HG03558 (cell line): Measurements from ENCODE around the gene CCDC167.
"Not testable (repeated sequence)": the region's sequence is repeated elsewhere in the genome, so short reads cannot be mapped to it uniquely, and the experiment has no call there.

Experiments used
- ATAC-seq: cut with Tn5 transposase; IDR thresholded peaks from one replicate; pipeline ENCODE4 v1.9.1; 2021; ENCODE audit warnings: moderate number of reproducible peaks; ENCODE audit not compliant: unreplicated experiment; ENCODE audit errors: extremely low read depth

The CCDC167 gene

GRCh38 chr6:37477656-37478435 lies 21.8 kb downstream of the CCDC167 start:
- no peak for ATAC-seq

DNA sequence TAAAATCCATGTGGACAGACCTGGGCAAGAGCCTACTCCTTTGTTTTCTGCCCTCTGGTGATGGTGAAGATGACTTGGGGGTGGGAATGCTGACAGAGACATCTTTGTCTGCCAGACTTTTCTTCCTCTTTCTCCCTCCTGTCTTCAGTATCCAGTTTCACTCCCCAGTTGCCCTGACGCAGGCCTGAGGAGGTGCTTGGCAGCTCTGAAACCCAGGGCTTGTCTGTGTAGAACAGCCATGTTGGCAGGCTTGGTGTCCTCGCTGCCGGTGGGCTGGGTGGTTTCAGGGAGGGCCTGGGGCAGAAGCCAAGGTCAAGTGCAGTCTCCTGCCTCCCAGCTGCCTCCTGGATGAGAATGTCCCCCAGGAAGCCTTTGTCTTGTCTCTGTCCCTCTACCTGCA lies 22.5 kb downstream of the CCDC167 start:
- no peak for ATAC-seq

- ATAC-seq = no peak
Measured at GRCh38 chr6:37474316-37474715, 25.4 kb downstream of the CCDC167 start.

- no peak for ATAC-seq
Measured at GRCh38 chr6:37473364-37474095, 26.2 kb downstream of the CCDC167 start.

GRCh38 chr6:37467718-37468117 lies 32.0 kb downstream of the CCDC167 start:
- no peak for ATAC-seq

GRCh38 chr6:37463110-37463509 lies 36.6 kb downstream of the CCDC167 start:
- ATAC-seq = no peak

DNA sequence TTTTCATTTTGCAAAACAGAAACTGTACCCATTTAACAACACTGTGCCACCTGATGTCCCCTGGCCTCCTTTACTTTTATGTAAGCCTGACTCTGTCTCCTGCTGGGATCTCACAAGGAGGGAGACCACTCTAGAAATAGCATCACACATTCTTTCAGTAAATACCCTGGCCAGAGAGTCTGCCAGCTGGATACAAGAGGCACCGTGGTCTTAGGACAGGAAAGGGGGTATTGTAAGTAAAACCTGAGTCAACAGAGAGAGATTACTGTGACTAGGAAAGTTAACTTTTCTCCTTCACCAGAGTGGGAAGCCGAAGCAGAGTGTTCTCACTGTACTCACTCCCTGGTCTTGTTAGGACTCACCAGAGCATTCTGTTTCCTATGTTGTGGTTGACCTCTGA lies 38.9 kb downstream of the CCDC167 start:
- ATAC-seq = no peak

DNA sequence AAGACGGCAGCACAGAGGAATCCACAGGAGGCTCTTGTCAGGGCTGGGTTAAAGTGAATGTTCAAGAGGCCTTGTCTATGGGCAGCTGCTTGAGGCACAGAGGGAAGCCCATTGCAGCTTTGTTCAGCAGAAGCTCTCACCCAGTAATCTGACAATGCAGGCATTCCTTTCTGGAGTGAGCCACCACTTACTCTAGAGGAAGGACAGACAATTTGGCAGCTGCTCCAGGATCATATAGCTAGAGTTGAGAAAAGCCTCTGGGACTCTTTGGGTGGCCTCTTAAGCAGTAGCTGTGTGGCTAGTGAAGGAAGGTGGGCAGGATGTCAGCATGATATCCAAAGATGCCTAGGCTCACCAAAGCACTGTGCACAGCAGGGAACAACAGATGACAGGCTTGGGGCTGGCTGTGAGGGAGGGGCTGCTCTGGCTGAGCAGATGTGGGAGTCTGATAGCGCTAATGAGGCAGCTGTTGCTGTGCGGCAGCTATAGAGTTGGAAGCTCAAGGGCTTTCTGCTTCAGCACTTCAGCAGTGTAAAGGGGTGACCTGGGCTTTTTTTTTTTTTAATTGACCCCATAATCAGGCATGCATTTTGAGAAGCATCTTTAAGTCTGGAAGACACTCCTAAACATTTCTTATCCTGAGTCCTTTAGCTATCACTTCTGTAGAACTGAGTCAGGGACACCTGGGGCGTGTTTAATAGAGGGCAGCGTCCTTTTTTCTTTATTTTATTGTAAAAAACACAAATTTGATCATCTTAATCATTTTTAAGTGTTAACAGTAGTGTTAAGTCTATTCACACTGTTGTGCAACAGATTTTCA lies 39.5 kb downstream of the CCDC167 start:
- ATAC-seq = no peak

GRCh38 chr6:37456816-37457560 lies 42.7 kb downstream of the CCDC167 start:
- ATAC-seq = no peak

DNA sequence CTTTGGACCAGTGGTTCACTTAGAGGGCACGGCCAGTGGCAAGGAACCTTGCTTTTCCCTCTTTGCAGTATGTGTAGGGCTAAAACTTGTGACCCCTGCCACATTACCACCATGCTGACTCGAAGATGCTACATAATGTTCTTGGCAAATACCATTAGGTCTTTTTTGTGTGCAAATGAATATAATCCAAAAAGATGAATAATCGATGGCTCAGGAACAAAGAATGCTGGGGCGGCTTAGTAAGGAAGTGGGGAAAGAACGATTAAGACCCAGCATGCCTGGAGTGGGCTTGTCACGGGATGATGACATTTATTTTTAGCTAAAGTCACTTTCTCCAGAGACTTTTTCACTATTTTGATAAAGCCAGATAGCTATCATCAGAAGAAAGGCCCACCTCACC lies 43.6 kb downstream of the CCDC167 start:
- no peak for ATAC-seq

DNA sequence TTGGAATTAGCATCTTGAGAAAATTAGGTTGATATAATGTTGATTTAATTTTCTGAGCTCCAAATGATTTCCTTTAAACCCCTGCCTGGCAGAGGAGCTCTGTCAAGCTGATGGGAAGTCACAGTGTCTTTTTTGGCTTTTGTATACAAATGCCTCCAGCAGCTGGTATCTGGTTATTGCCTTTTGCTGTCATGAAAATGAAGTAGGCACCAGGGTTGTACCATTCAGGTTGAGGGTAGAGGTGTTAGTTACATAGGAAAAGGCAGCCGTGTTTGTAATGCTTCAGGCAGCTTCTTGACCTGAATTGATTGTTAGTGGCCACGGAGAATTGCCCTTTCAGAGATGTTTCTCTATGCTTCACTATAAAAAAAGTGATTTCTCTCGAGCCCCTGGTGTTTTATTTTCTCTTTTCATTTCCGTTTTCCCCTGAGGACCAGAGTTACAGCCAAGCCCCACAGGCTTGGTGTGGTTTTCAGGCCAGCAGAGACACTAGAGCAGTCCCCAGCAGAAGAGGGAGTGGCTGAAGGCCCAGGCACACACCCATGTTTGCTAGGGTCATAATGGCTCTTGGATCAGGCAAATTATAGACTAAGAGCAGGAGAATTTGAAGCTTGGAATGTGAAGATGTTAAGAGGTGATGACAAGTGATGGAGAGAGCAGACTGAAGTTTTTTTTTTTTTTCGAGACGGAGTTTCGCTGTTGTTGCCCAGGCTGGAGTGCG lies 45.1 kb downstream of the CCDC167 start:
- no peak for ATAC-seq

DNA sequence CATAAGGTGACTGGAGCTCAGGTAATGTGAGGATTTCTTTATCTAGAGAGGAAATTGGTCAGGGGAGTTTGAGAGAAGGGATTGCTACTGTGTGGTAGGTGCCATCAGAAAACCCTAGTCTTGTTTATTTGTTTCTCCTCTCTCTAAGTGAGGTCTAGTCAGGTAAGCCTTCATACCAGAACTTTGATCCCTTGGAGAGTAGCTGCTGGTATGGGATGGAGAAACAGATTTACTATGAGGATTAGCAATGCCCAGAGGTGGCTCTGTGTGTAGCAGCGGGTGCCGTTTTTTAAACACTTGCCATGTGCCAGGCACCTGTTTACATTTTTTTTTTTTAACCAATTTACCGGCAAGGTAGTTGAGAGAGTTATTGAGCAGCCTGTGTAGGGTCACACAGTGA lies 47.2 kb downstream of the CCDC167 start:
- no peak for ATAC-seq

GRCh38 chr6:37451441-37452193 lies 48.1 kb downstream of the CCDC167 start:
- no peak for ATAC-seq

- ATAC-seq = no peak
Measured at GRCh38 chr6:37449984-37450383, 49.7 kb downstream of the CCDC167 start.

GRCh38 chr6:37443216-37443542 lies 56.5 kb downstream of the CCDC167 start:
- ATAC-seq = not testable (repeated sequence)

GRCh38 chr6:37442416-37443215 lies 57.1 kb downstream of the CCDC167 start:
- no peak for ATAC-seq

GRCh38 chr6:37441651-37442050 lies 58.0 kb downstream of the CCDC167 start:
- ATAC-seq = no peak

GRCh38 chr6:37438930-37439329 lies 60.8 kb downstream of the CCDC167 start:
- no peak for ATAC-seq
